ENCODE data around the gene TNS2.

DNA sequence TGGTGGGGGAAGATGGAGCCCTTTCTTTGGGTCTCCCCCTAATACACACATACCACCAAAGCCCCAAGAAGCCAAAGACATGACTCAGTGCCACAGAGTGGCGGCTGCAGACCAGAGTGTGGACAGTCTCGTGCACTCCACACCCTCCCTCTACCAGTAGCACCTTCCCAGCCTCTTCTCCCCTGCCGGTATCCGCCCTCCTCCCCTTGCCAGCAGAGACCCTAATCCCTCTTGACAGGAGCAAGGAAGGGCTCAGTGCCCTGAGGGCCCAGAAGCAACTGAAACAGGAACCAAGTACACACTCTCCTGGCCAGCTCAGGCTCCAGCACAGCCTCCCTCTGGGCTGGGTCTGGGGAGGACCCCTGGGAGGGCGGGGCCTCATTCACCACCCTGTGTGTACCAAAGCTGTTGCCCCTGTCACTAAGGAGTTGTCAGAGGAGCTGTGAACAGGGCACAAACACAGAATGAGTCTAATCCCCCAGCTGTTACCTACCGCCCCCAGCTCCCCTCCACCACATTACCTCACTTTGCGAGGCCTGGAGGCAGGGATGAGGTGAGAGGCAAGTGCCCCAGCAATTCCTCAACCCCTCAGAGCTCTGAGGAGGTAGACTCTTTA lies 21.1 kb downstream of the TNS2 start:
- TF ChIP-seq, protein P1, sequence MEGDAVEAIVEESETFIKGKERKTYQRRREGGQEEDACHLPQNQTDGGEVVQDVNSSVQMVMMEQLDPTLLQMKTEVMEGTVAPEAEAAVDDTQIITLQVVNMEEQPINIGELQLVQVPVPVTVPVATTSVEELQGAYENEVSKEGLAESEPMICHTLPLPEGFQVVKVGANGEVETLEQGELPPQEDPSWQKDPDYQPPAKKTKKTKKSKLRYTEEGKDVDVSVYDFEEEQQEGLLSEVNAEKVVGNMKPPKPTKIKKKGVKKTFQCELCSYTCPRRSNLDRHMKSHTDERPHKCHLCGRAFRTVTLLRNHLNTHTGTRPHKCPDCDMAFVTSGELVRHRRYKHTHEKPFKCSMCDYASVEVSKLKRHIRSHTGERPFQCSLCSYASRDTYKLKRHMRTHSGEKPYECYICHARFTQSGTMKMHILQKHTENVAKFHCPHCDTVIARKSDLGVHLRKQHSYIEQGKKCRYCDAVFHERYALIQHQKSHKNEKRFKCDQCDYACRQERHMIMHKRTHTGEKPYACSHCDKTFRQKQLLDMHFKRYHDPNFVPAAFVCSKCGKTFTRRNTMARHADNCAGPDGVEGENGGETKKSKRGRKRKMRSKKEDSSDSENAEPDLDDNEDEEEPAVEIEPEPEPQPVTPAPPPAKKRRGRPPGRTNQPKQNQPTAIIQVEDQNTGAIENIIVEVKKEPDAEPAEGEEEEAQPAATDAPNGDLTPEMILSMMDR (conservative IDR thresholded peaks at IDR 0.05), result no peak
- no peak for TF ChIP-seq EZH2 (IDR thresholded peaks at IDR 0.05; ENCODE audit: low read depth)

Data from PC-9 (cell line).